Measurements from ENCODE around the gene NCEH1.

Gene NCEH1

DNA sequence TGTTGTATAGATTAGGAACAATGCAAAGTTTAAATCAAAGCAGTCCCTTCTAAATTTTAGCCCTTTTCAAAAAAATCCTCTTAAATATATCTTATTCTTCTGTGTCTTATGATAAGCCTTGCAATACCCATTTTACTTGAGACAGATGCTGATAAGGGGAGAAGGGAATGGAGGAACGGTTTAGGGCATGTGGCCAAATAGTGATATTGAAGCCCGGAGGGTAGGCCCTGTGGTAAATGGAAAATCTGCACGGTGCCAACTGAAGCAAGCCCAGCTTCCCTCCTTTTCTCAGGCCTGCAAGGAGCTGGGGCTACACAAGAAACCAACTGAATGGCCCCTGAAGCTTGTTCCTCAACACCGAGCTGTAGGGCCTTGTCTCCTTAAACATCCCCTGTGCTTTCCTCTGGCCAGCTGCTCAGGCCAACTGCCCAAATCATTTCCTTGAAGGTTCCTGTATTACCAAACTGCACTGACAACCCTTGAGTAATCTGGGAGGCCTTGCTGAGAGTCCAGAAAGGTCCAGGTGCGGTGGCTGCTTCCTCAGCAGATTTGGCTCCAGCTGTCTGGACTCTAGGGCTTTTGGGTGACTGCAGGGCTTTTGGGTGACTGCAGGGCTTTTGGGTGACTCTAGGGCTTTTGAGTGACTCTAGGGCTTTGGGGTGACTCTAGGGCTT, 67.2 kb downstream of the NCEH1 start:
- DNase-seq: no peak

DNA sequence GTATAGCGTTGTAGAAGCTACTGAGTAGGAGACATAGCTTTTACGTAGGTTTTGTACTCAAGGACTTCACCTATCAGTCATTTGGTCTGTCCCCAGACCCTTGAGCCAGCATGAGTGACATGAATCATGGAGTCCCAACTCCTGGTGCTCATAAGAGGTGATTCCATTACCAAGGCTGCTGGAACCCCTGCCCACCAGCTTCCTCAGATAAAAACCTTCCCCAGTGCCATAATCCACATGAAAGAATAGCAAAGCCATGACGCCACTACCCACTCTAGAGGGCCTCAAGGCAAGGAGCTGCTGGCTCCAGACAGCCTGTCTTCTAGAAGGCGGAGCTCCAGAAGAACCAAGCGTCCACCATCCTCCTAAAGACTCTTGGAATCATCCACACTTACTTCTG, 69.6 kb downstream of the NCEH1 start:
- DNase-seq: no peak

DNA sequence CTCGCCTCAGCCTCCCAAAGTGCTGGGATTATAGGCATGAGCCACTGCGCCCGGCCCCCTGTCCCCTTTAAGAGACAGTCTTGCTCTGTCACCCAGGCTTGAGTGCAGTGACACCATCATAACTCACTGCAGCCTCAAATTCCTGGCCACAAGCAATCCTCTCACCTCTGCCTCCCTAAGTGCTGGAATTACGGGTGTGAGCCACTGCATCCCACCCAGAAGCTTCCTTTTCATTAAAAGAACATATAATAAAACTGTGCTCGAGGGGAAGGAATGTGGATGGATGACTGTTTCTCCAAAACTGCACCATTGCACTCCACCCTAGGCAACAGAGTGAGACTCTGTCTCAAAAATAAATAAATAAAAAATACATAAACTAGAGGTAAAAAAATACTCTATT, 70.1 kb downstream of the NCEH1 start:
- DNase-seq: no peak

DNA sequence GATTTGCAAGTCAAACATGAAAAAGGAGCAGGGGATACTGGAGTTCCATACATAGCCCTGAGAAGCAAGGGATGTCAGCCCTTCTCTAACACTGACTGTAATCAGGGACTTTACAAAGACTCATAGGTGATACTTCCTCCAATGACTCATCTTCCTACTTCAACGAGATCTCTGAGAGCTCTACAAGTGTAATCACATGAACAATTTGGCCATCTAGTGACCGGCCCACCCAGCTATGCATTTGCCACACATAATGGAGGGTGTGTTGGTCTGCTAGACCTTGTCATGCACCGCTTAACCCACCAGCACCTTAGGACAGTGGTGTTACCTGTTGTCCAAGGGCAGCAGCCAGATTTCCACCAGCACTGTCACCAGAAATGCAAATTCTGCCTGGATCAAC, 75.3 kb downstream of the NCEH1 start:
- no peak for DNase-seq

DNA sequence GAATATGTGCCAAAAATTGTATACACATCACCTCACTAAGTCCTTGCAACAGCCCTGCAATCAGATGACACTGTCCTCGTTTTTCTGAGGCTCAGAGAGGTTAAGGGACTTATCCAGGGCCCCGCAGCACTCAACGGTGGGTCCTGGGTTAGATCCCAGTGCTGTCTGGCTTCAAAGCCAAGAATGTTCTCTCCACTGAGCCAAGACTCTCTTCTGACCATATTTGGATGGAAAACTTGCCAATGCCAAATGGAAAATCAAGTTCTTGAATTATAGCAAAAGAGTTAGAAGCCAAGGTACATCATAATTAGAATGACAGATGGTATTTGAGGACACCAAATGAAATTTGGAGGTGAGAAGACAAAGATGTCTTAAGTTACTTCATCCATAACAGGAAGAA, 75.9 kb downstream of the NCEH1 start:
- no peak for DNase-seq

DNA sequence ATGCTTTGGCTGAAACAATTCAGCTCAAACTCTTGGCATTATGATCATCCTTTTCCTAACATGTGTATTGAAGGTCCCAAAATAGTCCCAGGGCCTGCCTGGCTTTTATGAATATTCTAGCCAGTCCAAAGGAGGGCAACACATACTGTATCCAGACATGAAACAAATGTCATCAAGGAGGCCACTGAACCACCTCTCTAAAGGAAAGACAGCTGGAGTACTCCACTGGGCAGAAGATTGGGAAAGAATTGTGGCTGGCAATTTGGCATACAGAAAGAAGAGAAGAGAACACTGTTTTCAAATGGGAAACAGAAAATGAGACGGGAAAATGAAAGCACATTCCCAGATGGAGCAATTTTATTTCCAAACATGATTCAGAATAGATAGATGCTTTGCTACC, 80.6 kb downstream of the NCEH1 start:
- DNase-seq: no peak

DNA sequence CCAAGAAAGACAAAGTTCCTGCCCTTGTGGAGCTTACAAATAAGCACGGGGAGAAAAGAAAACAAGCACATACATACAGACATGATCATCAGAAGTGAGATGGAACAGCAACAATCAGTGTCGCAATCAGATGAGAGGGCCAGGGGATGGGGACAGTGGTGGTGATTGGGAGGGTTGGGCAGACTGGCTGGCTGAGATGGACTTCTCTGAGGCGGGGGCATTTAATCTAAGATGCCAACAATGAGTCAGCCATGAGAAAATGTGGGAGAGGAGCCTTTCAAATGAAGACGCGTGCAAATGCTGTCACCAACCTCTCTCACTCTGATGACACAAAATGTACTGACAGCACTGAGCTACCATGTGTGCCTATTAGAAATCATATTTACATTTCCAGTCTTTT, 81.4 kb downstream of the NCEH1 start:
- peak; percentile 39 for DNase-seq

DNA sequence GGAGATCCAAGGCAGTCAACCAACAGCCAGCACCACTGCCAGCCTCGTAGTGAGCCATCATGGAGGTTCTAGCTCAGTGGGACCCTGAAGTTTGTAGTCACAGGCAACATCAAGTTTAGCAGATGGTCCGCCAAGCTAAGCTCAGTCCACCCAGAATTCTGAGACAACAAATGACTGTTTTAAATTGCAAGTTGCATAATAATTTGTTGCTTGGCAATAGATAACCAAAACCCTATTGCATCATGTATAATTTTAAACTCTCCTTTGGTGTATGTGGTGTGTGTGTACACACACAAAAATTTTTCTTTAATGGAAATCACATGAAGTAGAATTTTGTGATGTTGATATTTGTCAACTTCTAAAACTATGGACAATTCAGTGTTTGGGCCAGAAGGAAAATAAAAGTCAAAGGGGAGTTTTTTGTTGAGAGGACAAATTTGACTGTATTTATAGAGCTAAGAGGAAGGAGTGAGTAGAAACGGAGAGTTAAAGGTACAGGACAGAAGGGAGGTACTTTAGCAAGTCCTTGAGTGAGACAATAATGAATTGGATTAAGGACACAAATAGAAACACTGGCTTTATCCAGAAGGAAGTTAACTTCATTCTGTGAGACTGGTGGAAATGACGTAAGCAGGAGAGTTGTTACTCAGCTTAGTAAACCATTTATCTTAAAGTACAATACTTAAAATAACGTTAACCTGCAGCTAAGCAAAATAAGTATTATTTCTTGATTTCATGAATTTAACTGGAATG, 83.6 kb downstream of the NCEH1 start:
- peak; percentile 52 for DNase-seq

DNA sequence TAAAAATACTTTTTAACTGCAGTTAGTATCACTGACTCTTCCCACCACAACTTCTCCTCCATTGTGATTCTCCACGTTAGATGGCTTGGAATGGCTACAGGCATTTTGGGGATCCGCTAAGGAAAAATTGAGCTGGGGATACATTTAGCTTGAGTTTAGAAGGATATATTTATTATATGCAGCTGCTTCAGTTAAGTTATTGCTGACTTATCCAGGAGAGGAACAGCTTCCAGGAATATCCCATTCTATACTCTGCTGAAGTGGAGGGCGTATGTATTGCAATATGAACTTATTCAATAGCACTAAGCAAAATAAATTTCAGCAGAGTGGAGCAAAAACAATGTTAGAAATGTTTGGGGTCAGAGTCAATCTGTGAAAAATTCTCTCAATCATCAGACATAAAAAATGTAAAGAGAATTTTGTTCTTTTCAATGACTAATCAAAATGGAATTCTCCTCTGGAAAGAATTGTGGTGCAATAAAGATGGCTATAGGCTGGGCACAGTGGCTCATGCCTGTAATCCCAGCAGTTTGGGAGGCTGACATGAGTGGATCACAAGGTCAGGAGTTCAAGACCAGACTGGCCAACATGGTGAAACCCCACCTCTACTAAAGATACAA, 84.7 kb downstream of the NCEH1 start:
- DNase-seq: peak; percentile 88

DNA sequence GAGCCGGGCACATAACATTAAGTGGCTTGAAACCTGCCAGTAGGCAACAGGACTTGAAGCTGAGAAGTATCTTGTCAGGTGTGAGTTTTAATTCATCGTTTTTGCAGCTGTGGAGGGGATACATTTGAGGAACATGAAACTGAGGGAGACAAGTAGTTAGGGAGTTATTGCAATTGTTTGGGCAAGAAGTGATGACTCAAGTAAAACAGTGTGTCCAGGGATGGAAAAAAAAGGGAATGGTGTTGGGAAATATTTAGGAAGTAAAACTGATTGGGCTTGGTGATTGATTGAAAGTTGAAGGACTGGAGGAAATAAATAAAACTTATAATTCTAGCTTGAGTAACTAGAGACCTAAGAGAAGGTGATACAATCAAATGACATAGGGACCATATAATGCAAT, 85.5 kb downstream of the NCEH1 start:
- peak; percentile 40 for DNase-seq

DNA sequence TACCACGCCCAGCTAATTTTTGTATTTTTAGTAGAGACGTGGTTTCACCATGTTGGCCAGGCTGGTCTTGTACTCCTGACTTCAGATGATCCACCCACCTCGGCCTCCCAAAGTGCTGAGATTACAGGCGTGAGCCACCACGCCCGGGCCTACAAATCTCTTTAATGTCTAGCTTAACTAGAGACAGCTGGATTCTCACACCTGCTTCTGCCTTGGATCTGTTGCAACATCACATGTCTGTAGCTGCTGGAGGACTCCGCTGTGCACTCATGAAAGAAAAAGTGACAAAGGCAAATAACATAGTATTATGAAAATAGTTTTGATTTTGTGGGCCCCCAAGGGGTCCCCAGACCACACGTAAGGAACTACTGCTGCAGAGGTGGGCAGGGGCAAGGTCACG, 85.9 kb downstream of the NCEH1 start:
- no peak for DNase-seq

DNA sequence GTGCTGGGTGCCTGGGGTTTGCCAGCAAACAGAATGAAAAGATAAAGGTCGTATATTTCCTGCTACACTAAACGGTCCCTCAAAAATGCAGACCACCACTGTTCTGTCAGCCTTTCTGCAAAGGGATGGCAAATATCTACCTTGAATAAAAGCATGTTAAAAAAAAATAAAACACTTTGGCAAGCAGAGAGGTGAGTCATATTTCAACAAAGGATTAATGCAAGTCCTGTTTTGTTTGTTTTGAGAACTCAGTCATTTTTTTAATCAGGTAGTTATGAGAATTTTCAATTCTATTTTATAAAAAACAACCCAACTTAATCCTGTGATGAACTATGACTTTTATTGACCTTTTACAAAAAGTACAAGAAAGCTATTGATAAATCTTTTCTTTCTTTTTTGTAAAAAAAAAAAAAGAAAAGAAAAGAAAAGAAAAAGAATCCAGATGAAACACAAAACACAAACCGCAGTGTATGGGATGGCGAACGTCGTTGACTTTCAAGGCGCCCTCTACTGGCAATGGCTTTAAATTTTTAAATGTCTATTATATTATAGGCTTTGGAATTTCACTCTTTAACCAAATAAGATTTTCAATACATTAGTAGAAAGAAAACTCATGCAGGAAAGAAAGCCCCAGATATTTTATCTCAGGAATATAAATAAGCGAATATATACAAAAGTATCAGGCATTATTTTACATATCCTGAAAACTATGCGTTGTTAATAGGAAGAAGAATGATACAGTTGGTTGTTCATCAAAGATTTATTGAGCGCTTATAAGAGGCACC, 87.8 kb downstream of the NCEH1 start:
- peak; percentile 48 for DNase-seq

DNA sequence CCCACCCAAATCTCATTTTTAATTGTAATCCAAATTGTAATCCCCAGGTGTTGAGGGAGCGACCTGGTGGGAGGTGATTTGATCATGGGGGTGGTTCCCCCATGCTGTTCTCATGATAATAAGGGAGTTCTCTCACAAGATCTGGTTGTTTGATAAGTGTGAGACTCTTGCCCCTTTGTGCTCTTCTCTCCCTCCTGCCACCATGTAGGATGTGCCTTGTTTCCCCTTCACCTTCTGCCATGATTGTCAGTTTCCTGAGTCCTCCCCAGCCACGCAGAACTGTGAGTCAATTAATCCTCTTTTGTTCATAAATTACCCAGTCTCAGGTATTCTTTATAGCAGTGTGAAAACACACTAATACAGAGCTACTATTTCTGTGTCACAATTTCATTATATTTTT, 88.7 kb downstream of the NCEH1 start:
- DNase-seq: no peak

DNA sequence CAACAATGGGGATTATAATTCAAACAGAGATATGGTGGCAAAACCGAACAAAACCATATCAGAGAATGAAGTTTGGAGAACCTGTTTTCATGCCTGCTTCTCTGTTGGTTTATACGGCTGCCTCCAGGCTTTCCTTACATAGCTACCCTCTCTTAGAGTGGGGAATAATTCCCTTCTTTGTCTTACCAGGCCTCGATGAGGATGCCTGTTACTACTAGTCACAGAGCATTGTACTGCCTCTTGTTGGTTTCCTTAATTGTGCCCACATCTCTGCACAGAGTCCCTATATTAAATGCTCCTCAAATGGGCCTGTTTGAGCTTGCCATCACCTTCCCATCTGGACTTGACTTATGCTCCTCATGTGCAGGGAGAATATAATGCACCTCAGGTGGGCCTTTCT, 92.9 kb downstream of the NCEH1 start:
- no peak for DNase-seq

DNA sequence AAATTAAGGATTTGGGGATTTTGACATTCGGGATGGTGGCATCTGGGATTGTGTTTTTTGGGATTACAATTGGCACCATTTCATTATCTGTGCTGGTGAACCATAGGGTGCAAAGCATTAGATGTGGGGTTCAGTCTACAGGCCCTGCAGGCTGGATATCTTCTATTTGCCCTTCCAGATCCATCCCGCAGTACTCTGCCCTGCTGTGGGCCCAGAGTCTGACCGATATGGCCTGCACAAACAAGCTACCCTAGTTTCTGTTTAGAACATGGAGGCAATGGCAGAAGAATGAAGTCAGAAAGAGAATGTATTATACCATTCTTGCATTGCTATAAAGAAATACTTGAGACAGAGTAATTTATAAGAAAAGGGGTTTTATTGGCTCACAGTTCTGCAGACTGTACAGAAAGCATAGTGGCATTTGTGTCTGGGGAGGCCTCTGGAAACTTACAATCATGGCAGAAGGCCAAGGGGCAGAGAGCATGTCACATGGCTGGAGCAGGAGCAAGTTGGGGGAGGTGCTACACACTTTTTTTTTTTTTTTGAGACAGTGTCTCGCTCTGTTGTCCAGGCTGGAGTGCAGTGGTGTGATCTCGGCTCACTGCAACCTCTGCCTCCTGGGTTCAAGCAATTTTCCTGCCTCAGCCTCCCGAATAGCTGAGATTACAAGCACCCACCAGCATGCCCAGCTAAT, 93.7 kb downstream of the NCEH1 start:
- DNase-seq: no peak

DNA sequence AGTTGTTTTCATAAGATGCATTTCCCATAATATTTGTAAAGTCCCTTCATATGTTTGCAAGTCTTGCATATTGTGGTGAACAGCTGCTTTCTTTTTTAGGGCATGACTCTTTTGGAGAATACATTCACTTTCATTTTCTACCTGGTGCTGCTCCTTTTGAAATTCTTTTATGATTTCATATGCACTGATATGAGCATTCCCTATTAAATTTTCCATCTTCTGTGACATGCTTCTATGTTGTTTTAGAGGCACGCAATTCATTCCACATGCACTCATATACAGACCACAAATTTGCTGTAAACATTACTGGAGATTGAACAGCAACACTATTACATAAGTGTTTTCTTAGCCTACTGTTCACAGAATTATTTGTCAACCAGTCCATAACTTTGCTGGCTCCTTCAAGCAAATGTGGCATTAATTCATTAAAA, 94.8 kb downstream of the NCEH1 start:
- DNase-seq: peak; percentile 28

DNA sequence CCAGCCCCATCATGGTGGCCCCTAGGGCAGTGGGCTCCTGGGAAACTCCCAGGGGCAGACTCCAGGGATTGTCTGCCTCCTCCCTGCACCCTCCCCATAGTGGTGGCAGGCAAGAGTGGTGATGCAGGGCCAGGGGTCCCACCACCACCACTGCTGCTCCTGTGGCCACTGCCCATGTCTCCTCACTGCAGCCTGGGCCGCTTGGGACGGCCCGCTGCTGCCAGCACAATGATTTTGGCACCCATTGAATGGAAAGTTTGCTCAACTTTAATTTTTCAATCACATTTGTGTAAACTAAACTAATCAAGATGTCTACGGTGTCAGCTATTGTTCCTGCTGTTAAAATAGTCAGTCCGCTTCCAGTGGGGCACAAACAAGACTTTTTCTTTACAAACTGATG, 95.6 kb downstream of the NCEH1 start:
- DNase-seq: no peak

DNA sequence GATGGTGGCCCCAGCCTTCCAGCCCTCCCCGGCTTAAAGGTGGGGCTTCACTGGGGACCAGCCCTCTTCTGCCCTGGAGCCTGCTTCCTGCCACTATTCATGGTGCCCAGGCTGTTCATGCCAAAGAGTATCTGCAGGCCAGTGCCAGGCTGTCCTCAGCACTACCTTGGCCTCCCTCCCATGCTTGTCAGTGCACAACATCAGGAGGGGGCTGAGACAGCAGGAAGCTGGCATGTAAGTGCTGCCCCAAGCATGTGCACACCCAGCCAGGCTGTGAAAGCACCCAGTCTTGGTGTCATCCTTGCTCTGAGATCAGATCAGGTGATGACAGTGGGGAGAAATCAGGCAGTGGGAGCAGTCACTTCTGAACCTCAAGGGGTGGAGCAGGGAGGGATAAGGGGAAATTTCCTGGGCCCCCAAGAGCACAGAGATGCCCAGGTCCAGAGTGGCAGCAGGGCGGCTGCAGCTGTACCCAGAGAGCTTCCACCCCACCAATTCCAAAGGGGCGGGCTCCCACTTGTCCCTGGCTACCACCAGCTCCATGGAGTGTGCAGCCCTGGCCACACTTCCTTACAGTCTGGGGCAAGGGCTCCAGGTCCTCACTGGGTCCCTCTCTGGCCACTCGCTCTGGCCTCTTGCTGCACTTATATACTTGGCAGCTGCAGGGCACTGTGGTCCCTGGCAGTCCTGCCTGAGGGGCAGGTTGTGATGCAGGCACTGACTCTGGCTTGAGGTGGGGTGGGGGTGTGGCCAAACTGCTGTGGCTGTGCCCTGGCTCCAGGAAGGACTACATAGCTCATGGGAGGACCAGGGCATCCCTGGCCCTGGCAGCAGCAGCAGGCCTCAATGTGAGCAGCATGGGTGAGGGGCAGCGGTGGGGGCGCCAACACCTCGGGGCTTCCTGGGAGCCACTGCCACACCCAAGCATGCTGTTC, 96.3 kb downstream of the NCEH1 start:
- DNase-seq: no peak

DNA sequence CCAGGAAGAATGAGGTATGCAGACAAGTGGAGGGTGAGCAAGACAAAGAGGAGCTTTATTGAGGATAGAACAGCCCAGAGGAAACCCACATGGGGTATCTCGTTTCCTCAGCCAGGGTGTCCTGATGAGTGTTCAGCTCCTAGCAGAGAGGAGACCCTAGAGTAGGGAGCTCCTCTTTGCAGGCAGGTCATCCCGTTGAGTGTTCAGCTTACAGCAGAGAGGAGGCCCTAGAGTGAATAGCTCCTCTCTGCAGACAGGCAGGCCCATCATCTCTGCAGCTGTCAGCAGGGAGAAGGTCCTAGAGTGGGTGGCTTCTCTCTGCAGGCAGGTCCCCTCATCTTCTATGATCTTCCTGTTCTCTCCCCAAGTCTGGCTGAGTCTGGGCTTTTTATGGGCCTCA, 97.0 kb downstream of the NCEH1 start:
- DNase-seq: no peak

DNA sequence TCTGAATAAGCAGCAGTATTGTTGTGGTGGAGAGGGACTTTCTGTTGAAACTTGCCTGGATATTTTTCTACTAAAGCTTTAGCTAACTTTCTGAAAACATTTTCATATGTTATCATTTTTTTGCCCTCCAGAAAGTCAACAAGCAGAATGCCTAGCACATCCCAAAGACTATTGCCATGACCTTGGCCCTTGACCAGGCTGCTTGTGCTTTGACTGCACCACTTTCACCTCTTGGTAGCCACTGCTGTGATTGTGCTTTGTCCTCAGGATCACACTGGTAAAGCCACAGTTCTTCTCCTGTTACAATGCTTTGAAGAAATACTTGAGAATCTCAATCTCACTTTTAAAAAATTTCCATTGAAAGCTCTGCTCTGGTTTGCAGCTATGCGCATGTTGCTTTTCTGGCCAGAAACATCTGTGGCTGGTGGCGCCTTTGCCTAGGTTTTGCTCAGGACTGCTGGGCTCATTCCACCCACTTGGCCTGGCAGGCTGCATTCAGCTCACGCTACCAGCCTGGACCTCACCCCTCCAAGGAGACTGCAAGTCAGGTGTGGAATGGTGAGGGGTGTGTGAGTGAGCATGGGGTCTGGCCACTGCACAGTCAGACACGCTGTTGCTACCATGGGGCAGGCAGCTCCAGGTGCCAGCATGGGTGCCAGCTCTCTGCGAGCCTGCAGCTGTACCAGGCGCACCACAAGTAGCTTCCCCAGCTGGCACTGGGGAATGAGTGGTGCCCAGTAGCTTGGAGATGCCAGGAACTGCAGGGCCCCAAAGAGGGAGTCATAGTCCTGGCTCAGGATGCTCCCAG, 97.8 kb downstream of the NCEH1 start:
- no peak for DNase-seq

DNA sequence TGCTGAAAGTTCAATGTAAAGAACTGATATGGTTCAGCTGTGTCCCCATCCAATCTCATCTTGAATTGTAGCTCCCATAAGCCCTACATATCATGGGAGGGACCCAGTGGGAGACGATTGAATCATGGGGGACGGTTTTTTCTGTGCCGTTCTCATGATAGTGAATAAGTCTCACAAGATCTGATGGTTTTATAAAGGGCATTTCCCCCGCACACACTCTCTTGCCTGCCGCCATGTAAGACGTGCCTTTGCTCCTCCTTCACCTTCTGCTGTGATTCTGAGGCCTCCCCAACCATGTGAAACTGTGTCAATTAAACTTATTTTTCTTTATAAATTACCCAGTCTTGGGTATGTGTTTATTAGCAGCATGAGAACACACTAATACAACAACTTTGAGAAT, 101.1 kb downstream of the NCEH1 start:
- no peak for DNase-seq
